ENCODE results near the gene ADARB1. TPM values are rescaled to one million over a fixed set of nuclear protein-coding genes. Genes with fewer than 3 reads are reported as not detected.

ADARB1 gene
- total and polyA plus RNA-seq, 2 donors (not counting 1 experiment from before 2014, with no cell fraction given) = 17.1 to 33.3 TPM

DNA sequence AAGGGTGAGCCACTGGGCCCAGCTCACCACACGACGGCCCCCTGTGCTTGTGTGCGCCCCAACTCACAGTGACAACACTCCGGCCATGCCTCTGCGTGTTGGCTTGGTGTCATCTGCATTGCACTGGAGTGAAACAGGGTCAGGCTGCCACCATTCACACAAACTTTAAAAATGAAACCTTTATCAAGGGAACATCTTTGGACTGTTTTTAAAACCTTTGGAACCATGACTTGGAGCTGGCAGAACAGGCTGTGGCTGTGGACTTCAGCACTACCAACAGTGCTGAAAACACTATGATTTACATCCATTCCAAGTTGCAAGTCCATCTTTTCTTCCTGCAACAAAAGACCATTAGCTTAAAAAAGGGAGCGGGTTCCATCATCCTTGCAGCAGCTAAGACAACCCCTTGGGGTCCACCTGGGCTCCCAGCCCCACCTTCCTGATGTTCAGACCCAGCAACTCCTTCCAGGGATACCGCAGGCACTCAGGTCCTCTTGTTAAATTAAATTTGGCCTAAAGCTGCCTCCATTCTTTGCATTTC, 187.7 kb downstream of the ADARB1 start:
- no peak overlapping the region for H3K27ac ChIP-seq (ENCODE audit: low read length in 2 of 2)
- H3K9ac ChIP-seq (ENCODE audit: low read length) = no peak overlapping the region
- intact Hi-C loops (cut with micrococcal nuclease) = no loop called here
- no peak for DNase-seq
- H3K9me3 ChIP-seq (ENCODE audit: control extremely low read depth in 1 of 3, control insufficient read depth in 2 of 3, insufficient read depth in 1 of 3, low read length in 2 of 3) = no peaks in the 10 kb centered on the region
- Mint-ChIP-seq H3K9me3 (ENCODE audit: insufficient read depth) (no peaks in the 10 kb centered on the region), H3K27ac (no peak overlapping the region), H3K4me3 (no peak overlapping the region), H3K4me1 (no peaks in the 10 kb centered on the region), H3K27me3 (no peaks in the 10 kb centered on the region)
- H4K20me1 ChIP-seq (ENCODE audit: control insufficient read depth, insufficient read depth, low read length, poor library complexity, severe bottlenecking) = no peaks in the 10 kb centered on the region
- no peak for ATAC-seq (ENCODE audit: low read depth)
- H3K79me2 ChIP-seq (ENCODE audit: control insufficient read depth, insufficient read depth, low read length) = no peaks in the 10 kb centered on the region
- H3K4me3 ChIP-seq (ENCODE audit: control extremely low read depth in 1 of 5, extremely low read depth in 1 of 5, insufficient read depth in 1 of 5, low read depth in 2 of 5, low read length in 4 of 5) = no peak overlapping the region
- WGBS (ENCODE audit: insufficient coverage) = 94% methylated on average over 7 of the region's 7 CpGs
- peaks cover 0 to 27% of the 10 kb centered on the region in 2 experiments for H3K36me3 ChIP-seq (replicated peaks in 1 of 2; ENCODE audit: control extremely low read depth in 1 of 2, control insufficient read depth in 1 of 2, extremely low read depth in 1 of 2, insufficient read depth in 2 of 2, low read length in 1 of 2)
- no peak overlapping the region for H2AFZ ChIP-seq (ENCODE audit: insufficient read depth, low read depth, low read length, poor library complexity, severe bottlenecking)
- H3K4me1 ChIP-seq (ENCODE audit: control insufficient read depth in 2 of 2, insufficient read depth in 2 of 2, low read length in 2 of 2) = peaks cover under 1 to 1% of the 10 kb centered on the region in 2 donors
- POLR2A ChIA-PET = no interaction called here
- no peaks in the 10 kb centered on the region for H3K27me3 ChIP-seq (replicated peaks in 1 of 4; ENCODE audit: control extremely low read depth in 1 of 4, control insufficient read depth in 3 of 4, insufficient read depth in 4 of 4, low read length in 3 of 4)
- CTCF ChIA-PET = interaction anchor here (1.3 kb wide), 1 partner anchor 179 kb away, joined by 3 read pairs; no protein-coding TSS in a partner anchor
- no peak overlapping the region for H3K4me2 ChIP-seq (replicated peaks; ENCODE audit: low read depth, low read length, poor library complexity, severe bottlenecking)
- TF ChIP-seq EZH2 (IDR thresholded peaks at IDR 0.05; ENCODE audit: borderline replicate concordance, insufficient read depth, low read depth, low read length, poor library complexity, severe bottlenecking) (no peak), CTCF (IDR thresholded peaks at IDR 0.05) (no peak)

DNA sequence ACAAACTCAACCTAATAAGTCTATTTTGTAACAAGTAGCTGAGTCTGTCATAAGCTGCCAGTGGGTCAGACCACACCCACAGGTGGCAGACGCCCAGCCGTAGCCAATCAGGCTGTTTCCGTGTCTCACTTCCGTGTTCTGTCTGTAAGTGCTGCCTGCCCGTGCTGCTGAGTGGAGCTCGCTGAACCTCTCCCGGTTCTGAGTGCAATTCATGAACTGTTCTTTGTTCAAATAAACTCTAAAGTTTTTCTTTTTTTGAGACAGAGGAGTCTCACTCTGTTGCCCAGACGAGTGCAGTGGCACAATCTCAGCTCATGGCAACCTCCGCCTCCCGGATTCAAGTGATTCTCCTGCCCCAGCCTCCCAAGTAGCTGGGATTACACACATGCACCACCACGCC, 188.2 kb downstream of the ADARB1 start:
- Histone ChIP-seq H3K79me2 (ENCODE audit: control insufficient read depth, insufficient read depth, low read length) (no peaks in the 10 kb centered on the region), H3K27me3 (replicated peaks in 1 of 4; ENCODE audit: control extremely low read depth in 1 of 4, control insufficient read depth in 3 of 4, insufficient read depth in 4 of 4, low read length in 3 of 4) (no peaks in the 10 kb centered on the region), H3K4me1 (ENCODE audit: control insufficient read depth in 2 of 2, insufficient read depth in 2 of 2, low read length in 2 of 2) (no peaks in the 10 kb centered on the region), H3K4me2 (replicated peaks; ENCODE audit: low read depth, low read length, poor library complexity, severe bottlenecking) (no peak overlapping the region), H3K9me3 (ENCODE audit: control extremely low read depth in 1 of 3, control insufficient read depth in 2 of 3, insufficient read depth in 1 of 3, low read length in 2 of 3) (no peaks in the 10 kb centered on the region), H3K27ac (ENCODE audit: low read length in 2 of 2) (no peak overlapping the region), H2AFZ (ENCODE audit: insufficient read depth, low read depth, low read length, poor library complexity, severe bottlenecking) (no peak overlapping the region), H3K4me3 (ENCODE audit: control extremely low read depth in 1 of 5, extremely low read depth in 1 of 5, insufficient read depth in 1 of 5, low read depth in 2 of 5, low read length in 4 of 5) (no peak overlapping the region), H4K20me1 (ENCODE audit: control insufficient read depth, insufficient read depth, low read length, poor library complexity, severe bottlenecking) (no peaks in the 10 kb centered on the region), H3K9ac (ENCODE audit: low read length) (no peak overlapping the region), H3K36me3 (replicated peaks in 1 of 2; ENCODE audit: control extremely low read depth in 1 of 2, control insufficient read depth in 1 of 2, extremely low read depth in 1 of 2, insufficient read depth in 2 of 2, low read length in 1 of 2) (peaks cover 0 to 32% of the 10 kb centered on the region in 2 experiments)
- intact Hi-C loops (cut with micrococcal nuclease) = no loop called here
- ATAC-seq (ENCODE audit: low read depth) (no peak), DNase-seq (no peak)
- Mint-ChIP-seq H3K27me3 (no peaks in the 10 kb centered on the region), H3K4me1 (no peaks in the 10 kb centered on the region), H3K9me3 (ENCODE audit: insufficient read depth) (no peaks in the 10 kb centered on the region), H3K4me3 (no peak overlapping the region), H3K27ac (no peak overlapping the region)
- POLR2A ChIA-PET = no interaction called here
- TF ChIP-seq CTCF (IDR thresholded peaks at IDR 0.05) = no peak
- TF ChIP-seq EZH2 (IDR thresholded peaks at IDR 0.05; ENCODE audit: borderline replicate concordance, insufficient read depth, low read depth, low read length, poor library complexity, severe bottlenecking) = no peak
- CTCF ChIA-PET = interaction anchor here (1.3 kb wide), 1 partner anchor 178 kb away, joined by 3 read pairs; no protein-coding TSS in a partner anchor
- 87% methylated on average over 8 of the region's 11 CpGs for WGBS (ENCODE audit: insufficient coverage)

All from B cell (primary cell).